AG20443 (cell line): ENCODE measurements around the gene AMACR.

Experiments used
- DNase-seq: peaks from one replicate; pipeline ENCODE4 v3.0.0; 2012; ENCODE audit warnings: low spot score, mixed read lengths

AMACR gene

GRCh38 chr5:34007621-34008600 lies at the start of gene AMACR:
TSS of gene AMACR (minus strand) at chr5:34008050. CDS start at chr5:34008019, 31 bp downstream.
- peak; percentile 99 for DNase-seq

DNA sequence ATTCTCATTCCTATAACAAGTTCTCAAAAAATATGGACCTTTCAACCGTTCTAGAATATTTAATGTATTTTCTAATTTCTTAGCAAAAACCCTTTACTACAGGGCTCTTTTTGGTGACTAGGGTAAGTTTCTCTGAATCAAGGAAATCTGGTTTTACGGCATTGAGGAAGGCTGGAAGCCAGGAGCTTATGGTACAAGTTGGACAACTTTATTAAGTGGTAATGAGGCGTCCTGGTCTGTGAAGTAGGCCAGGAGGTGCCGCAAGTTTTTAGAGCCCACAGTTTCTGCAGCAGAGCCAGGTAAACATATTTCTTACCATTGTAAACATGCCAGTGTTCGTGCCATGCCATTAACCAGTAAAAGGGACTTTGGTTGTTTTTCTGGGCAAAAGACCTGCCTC lies 49.7 kb upstream of the AMACR start:
- no peak for DNase-seq

- no peak for DNase-seq
These were observed 49.3 kb upstream of the AMACR start for GRCh38 chr5:34057118-34057517.

DNA sequence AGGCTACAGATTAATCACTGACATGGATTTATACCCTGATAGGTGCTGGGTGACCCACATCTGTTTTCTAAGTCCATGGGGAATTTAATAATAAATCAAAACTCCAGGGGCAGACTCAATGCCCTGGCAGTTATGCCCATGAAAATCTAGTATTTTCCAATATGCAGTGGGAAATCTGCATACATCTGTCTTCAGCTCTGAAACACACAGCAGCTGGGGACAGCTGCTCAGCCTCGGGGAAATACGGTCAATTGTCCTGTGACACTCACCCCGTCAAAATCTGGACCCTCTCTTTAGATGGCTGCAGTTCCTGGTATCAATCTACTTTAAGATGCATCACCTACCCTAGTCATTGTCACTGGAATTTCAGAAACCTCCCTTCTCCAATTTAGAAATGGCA lies 47.8 kb upstream of the AMACR start:
- DNase-seq, result no peak

- DNase-seq, result no peak
These were observed 46.5 kb upstream of the AMACR start for GRCh38 chr5:34054400-34054729.

DNA sequence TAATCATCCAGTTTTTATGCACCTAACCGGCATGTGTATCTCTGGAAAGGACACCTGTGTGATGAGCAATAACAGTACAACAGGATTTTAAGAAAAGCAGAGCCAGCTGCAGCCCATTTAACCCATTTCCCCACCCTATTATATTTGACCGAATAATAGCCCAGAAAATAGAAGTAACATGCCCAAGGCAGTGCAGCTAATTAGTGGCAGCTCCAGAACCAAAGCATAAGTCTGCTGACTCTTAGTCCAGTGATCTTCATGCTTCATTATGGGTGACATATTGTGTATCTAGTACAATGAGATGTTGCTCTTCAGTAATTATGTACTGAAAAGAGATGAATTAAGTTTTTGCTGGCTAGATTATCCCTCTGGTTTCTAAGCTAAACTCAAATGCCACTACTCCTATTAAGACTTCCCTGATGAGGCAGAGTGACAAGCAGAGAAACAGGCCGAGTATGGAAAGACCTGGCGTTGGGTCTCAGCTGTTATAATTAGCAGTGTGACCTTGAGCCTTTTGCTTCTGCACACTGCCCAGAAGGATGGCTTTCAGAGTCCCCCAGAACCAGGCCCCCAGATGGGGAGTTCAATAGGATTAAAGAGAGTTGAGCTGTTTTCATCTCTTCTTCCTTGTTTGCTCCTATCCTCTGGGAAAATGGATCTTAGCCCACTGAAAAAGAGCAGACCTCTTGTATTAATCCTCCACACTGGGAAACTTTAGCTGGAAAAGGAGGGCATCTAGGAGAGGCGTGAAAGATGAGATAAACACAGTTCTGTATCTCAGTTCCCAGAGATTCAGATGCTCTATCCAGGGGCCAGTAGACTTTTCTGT lies 45.9 kb upstream of the AMACR start:
- no peak for DNase-seq

- DNase-seq, result peak; percentile 90
These were observed 45.3 kb upstream of the AMACR start for GRCh38 chr5:34053133-34053532.

DNA sequence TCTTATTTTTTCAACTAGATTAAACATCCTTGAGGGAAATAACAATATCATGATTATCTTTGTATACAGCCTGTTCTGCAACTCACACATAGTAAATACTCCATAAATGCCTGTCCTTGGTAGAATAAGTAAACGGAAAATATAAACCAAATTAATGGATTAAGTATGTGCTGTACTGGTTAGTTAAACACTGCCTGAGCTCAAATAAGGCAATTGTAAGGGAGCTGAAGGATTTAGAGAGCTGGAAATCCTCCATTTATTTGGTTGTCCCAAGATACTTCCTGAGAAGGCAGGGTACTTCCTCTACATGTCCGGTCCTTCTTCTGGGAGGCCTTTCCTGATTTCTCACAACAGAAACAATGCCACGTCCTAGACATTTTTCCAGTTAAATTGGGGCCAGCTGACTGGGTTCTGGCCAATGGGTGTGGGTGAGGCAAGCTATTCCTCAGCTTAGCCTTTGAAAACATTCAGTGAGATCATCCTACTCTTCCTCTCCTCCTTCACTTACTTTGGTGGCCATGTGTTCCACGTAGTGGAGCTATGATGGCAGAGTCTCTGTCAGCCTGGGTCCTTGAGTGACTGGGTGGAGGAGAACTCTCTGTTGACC lies 43.6 kb upstream of the AMACR start:
- DNase-seq, result no peak

GRCh38 chr5:34047774-34048572 lies 40.1 kb upstream of the AMACR start:
- DNase-seq, result no peak

- DNase-seq, result no peak
These were observed 39.3 kb upstream of the AMACR start for GRCh38 chr5:34047143-34047542.

DNA sequence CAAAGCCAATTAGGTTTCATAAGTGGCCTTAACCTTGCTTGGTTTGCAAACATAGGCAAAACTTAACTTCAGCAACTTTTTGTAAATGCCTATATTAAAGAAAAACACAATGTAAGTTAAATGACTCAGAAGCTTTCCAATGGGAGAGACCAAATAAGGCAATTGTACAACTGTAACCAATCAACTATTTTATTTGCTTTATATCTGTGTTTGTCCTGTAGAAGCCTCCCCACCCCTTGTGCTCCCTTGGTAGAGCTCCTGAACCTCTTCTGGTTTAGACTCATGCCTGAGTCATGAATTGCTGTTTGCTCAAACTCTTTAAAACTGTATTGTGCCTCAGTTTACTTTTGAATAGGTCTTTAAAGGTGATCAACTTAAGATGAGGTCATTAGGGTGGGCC lies 38.1 kb upstream of the AMACR start:
- peak; percentile 44 for DNase-seq

DNA sequence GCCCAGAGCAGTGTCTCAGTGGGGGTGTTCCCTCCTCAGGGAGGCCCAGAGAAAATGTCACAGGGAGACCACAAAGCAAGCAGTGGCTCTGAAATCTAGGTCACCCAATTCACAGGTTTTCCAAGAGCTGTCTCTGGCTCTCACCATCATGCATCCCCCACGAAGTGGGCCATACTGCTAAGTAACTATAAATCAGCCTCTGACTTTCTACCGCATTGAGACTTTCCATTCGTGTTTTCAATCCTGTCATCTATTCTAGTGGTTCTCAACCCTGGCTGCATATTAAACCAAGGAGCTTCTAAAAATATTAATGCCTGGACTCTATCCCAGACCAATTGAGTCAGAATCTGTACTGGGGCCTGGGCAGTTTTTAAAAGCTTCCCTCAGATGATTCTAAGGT lies 37.2 kb upstream of the AMACR start:
- DNase-seq, result no peak

GRCh38 chr5:34043099-34043876 lies 35.4 kb upstream of the AMACR start, which contains the start of gene C1QTNF3:
TSS of gene C1QTNF3 (minus strand) at chr5:34043213. CDS start at chr5:34043125, 88 bp downstream.
- no peak for DNase-seq

GRCh38 chr5:34042321-34042720 lies 34.5 kb upstream of the AMACR start:
- DNase-seq, result no peak

DNA sequence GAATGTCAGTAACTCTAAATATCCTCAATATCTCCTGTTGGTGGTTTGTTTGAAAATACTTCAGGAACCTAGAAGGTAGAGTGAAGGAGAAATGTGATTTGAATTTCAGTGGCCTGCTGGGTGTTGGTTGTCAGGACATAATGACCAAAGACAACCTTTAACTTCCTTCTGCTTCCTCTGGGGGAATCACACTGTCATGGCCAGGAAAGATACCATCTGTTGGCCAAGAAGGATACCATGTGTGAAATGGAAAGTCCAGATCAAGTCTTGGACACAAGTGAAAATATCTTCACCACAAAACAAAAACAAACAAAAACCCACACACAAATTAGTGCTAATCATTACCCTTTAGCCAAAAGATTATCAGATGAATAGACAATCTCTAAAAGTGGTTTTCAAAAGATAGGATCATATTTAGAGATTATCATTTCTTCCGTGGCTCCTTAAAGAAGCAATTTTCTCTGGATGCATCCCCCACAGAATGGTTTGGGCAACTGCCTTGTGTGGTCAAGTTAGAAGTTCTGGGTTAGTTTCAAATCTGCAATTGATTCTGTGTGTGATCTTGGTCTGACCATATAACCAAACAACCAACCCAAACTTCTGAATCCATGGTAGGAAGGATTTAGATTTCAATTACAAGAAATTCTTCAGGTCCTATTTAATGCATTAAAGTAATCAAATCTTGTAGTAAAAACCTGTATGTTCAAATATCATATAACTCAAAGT lies 33.6 kb upstream of the AMACR start:
- DNase-seq, result no peak

GRCh38 chr5:34040472-34040871 lies 32.6 kb upstream of the AMACR start:
- no peak for DNase-seq

GRCh38 chr5:34039398-34040157 lies 31.7 kb upstream of the AMACR start:
- peak; percentile 39 for DNase-seq

DNA sequence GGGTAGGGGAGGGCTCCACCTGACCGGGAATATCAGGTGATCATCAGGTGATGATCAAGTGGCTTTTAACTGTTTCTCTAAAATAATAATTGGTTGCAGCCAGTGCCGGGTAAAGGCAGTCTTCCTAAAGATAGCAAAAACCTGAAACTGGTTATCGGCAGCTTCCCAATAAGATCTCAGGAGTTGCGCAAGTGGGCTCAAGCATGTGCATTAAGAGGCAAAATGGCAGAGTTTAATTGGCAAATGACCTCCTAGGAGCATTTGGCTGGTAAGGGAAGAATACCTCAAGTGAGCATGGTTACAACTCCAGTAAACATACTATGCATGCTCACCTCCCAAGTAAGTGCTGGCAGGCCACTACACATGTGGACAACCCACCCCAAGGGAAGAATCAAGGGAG lies 31.0 kb upstream of the AMACR start:
- DNase-seq, result no peak

DNA sequence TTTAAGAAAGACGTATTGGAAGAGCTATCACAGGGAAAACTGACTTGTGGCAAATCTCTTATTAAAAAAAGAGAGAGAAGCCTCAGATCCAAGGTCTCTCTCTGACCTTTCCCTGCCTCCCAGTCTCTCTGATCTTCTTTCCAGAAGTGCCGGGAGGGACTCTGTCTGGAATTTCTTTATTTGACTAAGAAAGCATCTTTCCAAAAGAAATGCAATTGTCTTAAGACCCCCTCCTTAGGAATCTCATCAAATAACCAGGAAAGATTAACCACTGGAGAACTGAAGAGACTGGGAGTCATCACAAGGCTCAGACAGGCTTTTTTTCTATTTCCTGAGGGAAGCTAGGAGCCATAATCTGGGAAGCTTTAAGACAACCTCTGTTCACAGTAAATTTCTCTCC lies 30.5 kb upstream of the AMACR start:
- DNase-seq, result no peak
